ENCODE measurements around the gene GNMT. TPM values are rescaled to one million over a fixed set of nuclear protein-coding genes. Genes with fewer than 3 reads are reported as not detected.

Gene GNMT
- total and polyA plus RNA-seq, 2 of the 8 experiments (the other 6 are each of a cell fraction or from before 2014, with no cell fraction given): 1.8 to 3.4 TPM

- Histone ChIP-seq H3K4ac (replicated peaks; ENCODE audit: insufficient read length, low read depth, low read length) (no peak overlapping the region), H3K27ac (ENCODE audit: low read depth, low read length) (no peak overlapping the region), H4K8ac (ENCODE audit: extremely low read depth, insufficient read depth, low read length) (no peak overlapping the region), H3K23ac (ENCODE audit: insufficient read length) (no peak overlapping the region), H3K23me2 (ENCODE audit: low read depth, low read length) (peaks cover 7% of the 10 kb centered on the region), H2BK12ac (ENCODE audit: low read depth, low read length) (no peak overlapping the region), H3K27me3 (replicated peaks in 1 of 4; ENCODE audit: control insufficient read depth in 3 of 4, extremely low read depth in 1 of 4, insufficient read depth in 3 of 4, low read length in 3 of 4) (no peaks in the 10 kb centered on the region), H2BK20ac (ENCODE audit: low read length) (no peak overlapping the region), H2BK5ac (ENCODE audit: low read depth, low read length) (no peak overlapping the region), H3K4me1 (replicated peaks in 1 of 4; ENCODE audit: control insufficient read depth in 3 of 4, insufficient read depth in 4 of 4, low read length in 3 of 4) (peaks cover 0 to 9% (median 4%) of the 10 kb centered on the region in 4 experiments; a peak in 6 of 7 replicates), H3K56ac (replicated peaks; ENCODE audit: insufficient read length, low read depth, low read length) (no peak overlapping the region), H2BK120ac (replicated peaks; ENCODE audit: low read depth, low read length) (no peak overlapping the region), H3K18ac (ENCODE audit: extremely low read depth, low read length) (no peak overlapping the region), H3K9ac (replicated peaks in 1 of 4; ENCODE audit: extremely low read depth in 1 of 4, low read depth in 3 of 4, low read length in 3 of 4) (no peak overlapping the region), H3K79me1 (ENCODE audit: low read depth, low read length) (peaks cover 10% of the 10 kb centered on the region), H3K14ac (ENCODE audit: insufficient read length) (no peak overlapping the region), H4K5ac (ENCODE audit: insufficient read length, low read depth, low read length) (no peak overlapping the region), H3K36me3 (ENCODE audit: control insufficient read depth in 2 of 4, insufficient read depth in 4 of 4, low read length in 3 of 4) (peaks cover 16 to 56% (median 37%) of the 10 kb centered on the region in 4 experiments), H4K20me1 (replicated peaks in 1 of 2; ENCODE audit: control insufficient read depth in 1 of 2, insufficient read depth in 2 of 2, low read length in 2 of 2) (peaks cover 0 to 9% of the 10 kb centered on the region in 2 experiments), H3K4me2 (ENCODE audit: insufficient read depth in 1 of 2, low read depth in 2 of 2, low read length in 2 of 2) (no peak overlapping the region), H2AK5ac (ENCODE audit: low read depth, low read length) (no peak overlapping the region), H2AFZ (ENCODE audit: low read length) (no peak overlapping the region), H3K79me2 (ENCODE audit: control insufficient read depth in 1 of 2, insufficient read depth in 2 of 2, low read length in 2 of 2) (peaks cover 3 to 31% of the 10 kb centered on the region in 2 experiments; a peak in 2 of 4 replicates), H2BK15ac (ENCODE audit: low read length) (no peak overlapping the region), H3K9me3 (ENCODE audit: insufficient read depth in 2 of 2, low read depth in 1 of 2, low read length in 1 of 2) (no peaks in the 10 kb centered on the region), H4K91ac (replicated peaks; ENCODE audit: insufficient read length, low read length) (no peak overlapping the region), H3K4me3 (ENCODE audit: extremely low read depth in 1 of 4, insufficient read depth in 2 of 4, low read depth in 3 of 4, low read length in 4 of 4) (no peak overlapping the region)
- POLR2A ChIA-PET (ENCODE audit: partially characterized antibody): interaction anchor here (1.0 to 27.9 kb wide), 8 partner anchors 8 to 58 kb away, joined by 3 to 584 read pairs (median 6); partner anchors contain the start of genes CUL7, GNMT and RRP36
- CTCF ChIA-PET (ENCODE audit: partially characterized antibody): interaction anchor here (0.6 to 6.0 kb wide), 18 partner anchors 11 to 160 kb away, joined by 3 to 33 read pairs (median 4); partner anchors contain the start of genes CUL7, GNMT, KLC4 and MRPL2
- FAIRE-seq (no peak), DNase-seq (ENCODE audit: low read depth in 1 of 2, low spot score in 2 of 2) (no peak)
- 94% methylated on average over 6 of the region's 6 CpGs; no CpG with 5 or more reads in 1 of the 2 experiments for WGBS, 2 experiments (ENCODE audit: extremely low coverage in 1 of 2, insufficient coverage in 1 of 2, insufficient read length in 1 of 2, insufficient replicate concordance in 2 of 2, low coverage in 1 of 2, low lambda C conversion rate in 2 of 2, missing lambda C conversion rate in 1 of 2)
- no peak for TF ChIP-seq TEAD4 (IDR thresholded peaks at IDR 0.05; ENCODE audit: low read depth, low read length)
- no peak for TF ChIP-seq SUZ12 (IDR thresholded peaks at IDR 0.05; ENCODE audit: low read length)
- peak; percentile 10 to 30; a peak in 2 of 4 replicates for TF ChIP-seq RAD21 (IDR thresholded peaks at IDR 0.05 in 1 of 2, conservative IDR thresholded peaks at IDR 0.05 in 1 of 2; ENCODE audit: low read depth in 2 of 2, low read length in 2 of 2)
- no peak for TF ChIP-seq NANOG (IDR thresholded peaks at IDR 0.05; ENCODE audit: insufficient read depth, low read depth, low read length, poor library complexity, severe bottlenecking)
- TF ChIP-seq MAX (IDR thresholded peaks at IDR 0.05): no peak
- no peak for TF ChIP-seq GABPA (IDR thresholded peaks at IDR 0.05; ENCODE audit: borderline replicate concordance, insufficient read depth, low read length)
- TF ChIP-seq CTCF (IDR thresholded peaks at IDR 0.05; ENCODE audit: control extremely low read depth in 1 of 3, insufficient read depth in 1 of 3, low read depth in 1 of 3, low read length in 3 of 3): peak in 2 of 3 experiments; percentile 41 to 43; a peak in 3 of 4 replicates
- no peak for TF ChIP-seq SIRT6 (IDR thresholded peaks at IDR 0.05; ENCODE audit: low read length)
Measured at GRCh38 chr6:43011207-43011606, 50.7 kb downstream of the GNMT start.

All from H1 (cell line).